Esophagus (tissue), 2 donors: ENCODE results near the gene MRPL53. TPM values are rescaled to one million over a fixed set of nuclear protein-coding genes. Genes with fewer than 3 reads are reported as not detected.

Experiments
- H3K27ac ChIP-seq, 2 donors: one replicate each; pipeline ENCODE4 v1.5.1; 2013; ENCODE audit warnings: low read depth in 2 of 2, mild to moderate bottlenecking in 2 of 2, inconsistent platforms in 1 of 2, low read length in 1 of 2, moderate library complexity in 1 of 2
- H3K27me3 ChIP-seq, 2 donors: one replicate each; pipeline ENCODE4 v1.6.1; 2013; ENCODE audit warnings: low read length in 2 of 2, control low read depth in 1 of 2, mild to moderate bottlenecking in 1 of 2; ENCODE audit not compliant: insufficient read depth in 2 of 2, control insufficient read depth in 1 of 2
- H3K36me3 ChIP-seq, 2 donors: one replicate each; pipeline ENCODE4 v1.6.1; 2013; ENCODE audit warnings: low read length in 1 of 2; ENCODE audit not compliant: control insufficient read depth in 2 of 2, insufficient read depth in 2 of 2
- H3K4me1 ChIP-seq, 2 donors: one replicate each; pipeline ENCODE4 v1.6.1; 2013; ENCODE audit warnings: low read length in 1 of 2; ENCODE audit not compliant: control insufficient read depth in 2 of 2, insufficient read depth in 2 of 2
- H3K4me3 ChIP-seq, 2 donors: one replicate each; pipeline ENCODE4 v1.5.1; 2013; ENCODE audit warnings: low read length in 2 of 2, mild to moderate bottlenecking in 2 of 2, low read depth in 1 of 2, moderate library complexity in 1 of 2
- H3K9me3 ChIP-seq, 2 donors: one replicate each; pipeline ENCODE4 v1.6.1; 2013; ENCODE audit warnings: mild to moderate bottlenecking in 2 of 2, low read depth in 1 of 2, low read length in 1 of 2, moderate library complexity in 1 of 2; ENCODE audit not compliant: control insufficient read depth in 2 of 2, insufficient read depth in 1 of 2
- WGBS, 2 donors: extraction: QIAGEN DNeasy Blood & Tissue Kit; methylation state at CpG; one replicate each; pipeline ENCODE4 v1.1.7; 2013; 5-methylcytosine and 5-hydroxymethylcytosine counted together
- polyA plus RNA-seq, 2 donors: library from polyadenylated mRNA; stranded (reverse); fragments of 200-250 nt; gene quantifications; one replicate each; pipeline ENCODE4 v1.2.3, GENCODE V29; 2013
- donor health status: healthy with polysubstance abuse.
- donor health status: Bipolar disorder and iron deficiency.

Gene MRPL53
- polyA plus RNA-seq, 2 donors, result 60.6 to 72.3 TPM

DNA sequence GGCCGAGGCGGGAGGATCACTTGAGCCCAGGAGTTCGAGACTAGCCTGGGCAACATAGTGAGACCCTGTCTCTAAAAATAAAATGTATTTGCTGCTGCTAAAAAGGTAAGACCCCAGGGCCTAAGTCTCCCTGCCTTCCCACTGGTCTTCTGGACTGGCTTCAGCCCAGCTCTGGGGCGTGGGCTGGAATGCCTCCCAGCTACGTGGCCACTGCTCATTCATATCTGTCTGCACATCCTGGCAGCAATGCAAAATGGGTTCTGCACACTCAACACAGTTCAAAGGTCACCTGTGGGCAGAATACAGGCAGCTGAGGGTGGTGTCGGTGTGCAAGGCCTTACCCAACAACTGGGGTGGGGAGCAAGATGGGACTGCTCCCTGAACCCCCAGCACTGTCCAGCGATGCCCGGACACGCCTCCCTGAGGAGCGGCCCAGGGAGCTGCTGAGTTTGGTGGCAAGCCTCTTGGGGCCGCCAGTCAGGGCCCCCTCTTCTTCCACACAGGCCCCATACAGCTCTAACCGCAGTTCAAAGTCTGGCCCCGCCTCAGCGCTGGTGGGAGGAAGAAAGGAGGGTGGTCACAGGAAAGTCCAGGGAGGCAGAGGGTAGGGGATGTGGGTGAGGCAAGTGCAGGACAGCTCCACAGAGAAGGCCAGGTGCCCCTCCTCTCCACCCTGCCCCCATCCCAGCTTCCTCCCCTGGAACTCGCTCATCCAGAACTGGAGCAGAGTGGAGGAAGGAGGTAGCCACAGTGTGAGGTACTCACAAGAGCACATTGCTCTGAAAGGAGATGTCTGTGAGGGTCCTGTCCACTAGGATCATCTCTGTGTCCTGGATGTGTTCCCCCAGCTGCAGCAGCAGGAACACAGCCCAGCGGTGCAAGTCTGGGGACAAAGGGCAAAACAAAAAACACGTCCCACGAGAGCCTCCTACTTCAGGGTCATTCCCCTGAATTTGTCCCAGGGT, 42.7 kb downstream of the MRPL53 start:
- Histone ChIP-seq H3K4me1 (no peaks in the 10 kb centered on the region), H3K27me3 (no peaks in the 10 kb centered on the region), H3K9me3 (no peaks in the 10 kb centered on the region), H3K36me3 (peaks cover 10 to 16% of the 10 kb centered on the region in 2 donors), H3K27ac (no peak overlapping the region), H3K4me3 (no peak overlapping the region)
- WGBS, 2 donors, result 76 to 88% methylated on average over 18 of the region's 18 CpGs

DNA sequence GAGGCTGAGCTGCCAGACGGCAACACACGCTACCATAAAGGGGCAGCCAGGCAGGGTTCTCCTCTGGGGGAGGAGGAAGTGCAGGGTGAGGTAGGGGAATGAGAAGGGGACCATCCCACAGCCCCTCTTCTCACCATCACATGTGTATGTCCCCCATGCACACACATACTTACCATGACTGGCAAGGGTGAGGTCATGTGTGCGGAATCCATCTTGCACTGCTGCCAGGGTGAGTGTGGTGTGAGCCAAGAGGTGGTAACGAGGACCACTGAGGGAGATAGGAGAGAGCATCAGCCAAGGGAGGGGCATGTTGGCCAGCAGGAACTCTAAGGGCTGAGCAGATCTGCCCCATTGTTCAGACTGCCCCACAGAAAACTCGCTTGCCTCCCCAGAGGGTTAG, 43.8 kb downstream of the MRPL53 start:
- no peak overlapping the region for H3K4me3 ChIP-seq
- H3K36me3 ChIP-seq, result peaks cover 10 to 16% of the 10 kb centered on the region in 2 donors
- 80 to 86% methylated on average over 5 of the region's 5 CpGs for WGBS, 2 donors

DNA sequence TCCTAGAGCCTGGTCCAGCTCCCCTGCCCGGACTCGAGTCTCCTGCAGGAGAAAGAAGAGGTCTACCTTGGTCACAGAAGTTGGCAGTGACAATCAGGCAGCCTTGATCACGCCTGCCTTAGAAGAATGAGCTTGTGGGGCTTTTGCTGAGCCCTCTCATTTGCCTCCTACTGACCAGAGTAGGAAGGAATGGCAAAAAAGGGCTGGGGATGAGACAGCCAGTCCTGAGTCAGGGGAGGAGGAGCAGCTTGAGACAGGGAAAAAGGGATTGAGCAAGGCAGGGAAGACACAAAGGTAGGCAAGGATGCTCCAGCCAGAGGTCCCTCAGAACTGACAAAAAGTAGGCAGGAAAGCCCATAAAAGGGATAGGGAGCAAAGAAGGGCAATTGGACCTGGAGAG, 44.9 kb downstream of the MRPL53 start:
- peaks cover 10 to 16% of the 10 kb centered on the region in 2 donors for H3K36me3 ChIP-seq
- no peak overlapping the region for H3K4me3 ChIP-seq
- WGBS, 2 donors, result 78 to 82% methylated on average over 3 of the region's 3 CpGs
- no peaks in the 10 kb centered on the region for H3K4me1 ChIP-seq
- H3K9me3 ChIP-seq, result no peaks in the 10 kb centered on the region
- H3K27me3 ChIP-seq, result no peaks in the 10 kb centered on the region
- no peak overlapping the region for H3K27ac ChIP-seq

More for the DNA sequence above, 43.8 kb downstream of the MRPL53 start:
- Histone ChIP-seq H3K9me3 (no peaks in the 10 kb centered on the region), H3K27ac (no peak overlapping the region), H3K27me3 (no peaks in the 10 kb centered on the region), H3K4me1 (no peaks in the 10 kb centered on the region)

DNA sequence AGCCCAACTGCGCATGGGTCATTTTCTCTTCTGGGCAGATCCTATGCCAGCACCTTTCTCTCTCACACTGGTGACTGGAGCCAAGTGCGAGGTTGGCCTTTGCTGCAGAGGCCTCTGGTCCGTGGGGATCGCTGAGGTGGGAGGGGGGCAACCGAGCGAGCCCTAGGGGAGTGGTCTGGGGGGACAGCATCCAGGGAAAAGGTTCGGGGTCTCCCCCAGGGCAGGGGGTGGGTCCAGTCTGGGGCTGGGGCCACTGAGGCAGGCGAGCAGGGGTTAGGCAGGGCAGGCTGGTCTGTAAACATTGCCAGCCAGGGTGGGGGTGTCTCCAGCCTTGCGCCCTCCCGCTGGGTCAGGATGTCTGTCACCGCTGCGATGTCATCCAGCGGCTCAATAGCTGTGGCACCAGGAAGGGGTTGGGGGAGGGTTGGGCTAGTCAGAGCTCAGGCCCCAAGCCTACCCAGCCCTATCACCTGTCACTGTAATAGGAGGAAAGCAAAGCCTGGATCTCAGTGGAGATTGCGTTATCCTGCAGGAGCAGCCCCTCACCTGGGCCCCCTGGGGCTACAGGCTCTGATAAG, 46.2 kb downstream of the MRPL53 start:
- peaks cover 7 to 13% of the 10 kb centered on the region in 2 donors for H3K36me3 ChIP-seq
- no peaks in the 10 kb centered on the region for H3K9me3 ChIP-seq
- 81 to 84% methylated on average over 14 of the region's 14 CpGs for WGBS, 2 donors
- H3K27me3 ChIP-seq, result no peaks in the 10 kb centered on the region
- H3K27ac ChIP-seq, result no peak overlapping the region
- H3K4me3 ChIP-seq, result no peak overlapping the region
- peaks cover 0 to 8% of the 10 kb centered on the region in 2 donors for H3K4me1 ChIP-seq

DNA sequence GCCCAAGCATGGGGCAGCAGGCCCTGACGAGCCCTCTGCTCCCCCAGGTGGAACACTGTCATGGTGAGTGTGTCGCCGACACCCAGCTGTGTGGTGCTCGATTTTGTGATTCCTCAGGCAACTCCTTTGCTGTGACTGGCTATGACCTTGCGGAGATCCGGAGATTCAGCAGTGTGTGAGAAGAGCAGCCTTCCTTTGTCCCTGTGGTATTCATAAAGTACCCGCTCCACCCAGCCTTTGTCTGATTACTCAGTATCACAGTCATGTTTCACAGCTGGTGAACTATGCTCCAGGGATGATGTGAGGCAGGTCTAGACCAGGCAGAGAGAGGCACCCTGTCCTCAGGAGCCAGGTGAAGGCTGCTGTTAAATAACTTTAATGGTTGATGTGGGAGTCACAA, 47.0 kb downstream of the MRPL53 start:
- Histone ChIP-seq H3K4me1 (peaks cover 0 to 8% of the 10 kb centered on the region in 2 donors), H3K27me3 (no peaks in the 10 kb centered on the region), H3K9me3 (no peaks in the 10 kb centered on the region), H3K36me3 (peaks cover 7 to 13% of the 10 kb centered on the region in 2 donors), H3K27ac (peak overlapping the region in 1 of 2 donors; percentile 3), H3K4me3 (no peak overlapping the region)
- 55 to 74% methylated on average over 7 of the region's 7 CpGs for WGBS, 2 donors

DNA sequence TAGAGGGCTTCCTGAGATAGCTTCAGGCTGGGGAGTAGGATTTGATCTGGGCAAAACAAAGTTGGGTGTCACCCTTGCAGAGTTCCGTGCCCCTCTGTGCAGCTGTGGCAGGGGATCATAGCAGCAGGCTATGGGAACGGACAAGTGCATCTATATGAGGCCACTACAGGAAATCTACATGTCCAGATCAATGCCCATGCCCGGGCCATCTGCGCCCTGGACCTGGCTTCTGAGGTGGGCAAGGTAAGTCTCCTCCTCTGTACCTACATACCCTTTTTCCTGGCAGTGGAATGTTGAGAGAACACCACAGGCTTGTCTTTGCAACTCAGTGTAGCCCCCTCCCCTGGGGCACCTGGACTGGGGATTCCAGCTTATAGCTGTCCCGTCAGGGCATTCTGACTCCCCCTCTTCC, 47.5 kb downstream of the MRPL53 start:
- H3K9me3 ChIP-seq, result no peaks in the 10 kb centered on the region
- 76 to 77% methylated on average over 5 of the region's 5 CpGs for WGBS, 2 donors
- H3K4me1 ChIP-seq, result peaks cover 0 to 8% of the 10 kb centered on the region in 2 donors
- H3K4me3 ChIP-seq, result no peak overlapping the region
- H3K36me3 ChIP-seq, result peaks cover 7 to 13% of the 10 kb centered on the region in 2 donors
- no peaks in the 10 kb centered on the region for H3K27me3 ChIP-seq
- H3K27ac ChIP-seq, result peak overlapping the region in 1 of 2 donors; percentile 3

DNA sequence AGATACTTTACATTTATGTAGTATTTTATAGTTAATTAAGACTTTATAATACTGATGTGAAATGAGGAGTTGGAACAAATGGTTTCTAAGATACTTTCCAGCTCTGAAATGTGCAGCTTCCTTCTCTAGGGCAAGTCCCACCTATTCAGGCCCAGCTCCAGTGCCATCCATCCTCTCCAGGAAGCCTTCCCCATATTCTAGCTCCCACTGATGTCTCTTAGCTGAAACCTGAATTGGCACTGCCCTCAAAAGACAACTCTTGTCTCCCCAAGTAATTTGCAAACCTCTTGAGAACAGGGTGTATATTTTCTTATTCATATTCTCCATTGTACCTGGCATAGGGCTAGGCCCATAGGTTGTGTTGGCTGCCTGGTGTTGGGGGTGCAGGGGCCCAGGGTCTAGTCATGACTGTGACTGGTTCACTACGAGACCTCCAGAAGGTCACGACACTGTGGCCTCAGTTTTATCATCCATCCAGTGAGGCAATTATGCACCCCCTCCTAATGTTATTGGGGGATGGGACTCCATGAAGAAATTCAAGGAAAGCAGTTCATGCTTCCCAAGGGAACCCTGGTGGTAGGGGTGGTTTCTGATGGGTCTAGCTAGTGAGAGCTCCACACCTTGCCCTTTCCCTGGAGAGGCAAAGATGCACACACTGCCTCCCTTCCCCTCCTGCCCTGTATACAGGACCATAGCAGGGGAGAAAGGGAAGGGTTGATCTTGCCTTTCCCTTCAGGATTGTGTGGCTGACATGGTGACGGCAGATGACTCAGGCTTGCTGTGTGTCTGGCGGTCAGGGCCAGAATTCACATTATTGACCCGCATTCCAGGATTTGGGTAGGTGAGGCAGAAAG, 48.1 kb downstream of the MRPL53 start:
- no peak overlapping the region for H3K4me3 ChIP-seq
- H3K36me3 ChIP-seq, result peaks cover 7 to 10% of the 10 kb centered on the region in 2 donors
- H3K9me3 ChIP-seq, result no peaks in the 10 kb centered on the region
- 82 to 83% methylated on average over 5 of the region's 5 CpGs for WGBS, 2 donors
- H3K27ac ChIP-seq, result no peak overlapping the region
- no peaks in the 10 kb centered on the region for H3K27me3 ChIP-seq
- peaks cover 0 to 8% of the 10 kb centered on the region in 2 donors for H3K4me1 ChIP-seq

DNA sequence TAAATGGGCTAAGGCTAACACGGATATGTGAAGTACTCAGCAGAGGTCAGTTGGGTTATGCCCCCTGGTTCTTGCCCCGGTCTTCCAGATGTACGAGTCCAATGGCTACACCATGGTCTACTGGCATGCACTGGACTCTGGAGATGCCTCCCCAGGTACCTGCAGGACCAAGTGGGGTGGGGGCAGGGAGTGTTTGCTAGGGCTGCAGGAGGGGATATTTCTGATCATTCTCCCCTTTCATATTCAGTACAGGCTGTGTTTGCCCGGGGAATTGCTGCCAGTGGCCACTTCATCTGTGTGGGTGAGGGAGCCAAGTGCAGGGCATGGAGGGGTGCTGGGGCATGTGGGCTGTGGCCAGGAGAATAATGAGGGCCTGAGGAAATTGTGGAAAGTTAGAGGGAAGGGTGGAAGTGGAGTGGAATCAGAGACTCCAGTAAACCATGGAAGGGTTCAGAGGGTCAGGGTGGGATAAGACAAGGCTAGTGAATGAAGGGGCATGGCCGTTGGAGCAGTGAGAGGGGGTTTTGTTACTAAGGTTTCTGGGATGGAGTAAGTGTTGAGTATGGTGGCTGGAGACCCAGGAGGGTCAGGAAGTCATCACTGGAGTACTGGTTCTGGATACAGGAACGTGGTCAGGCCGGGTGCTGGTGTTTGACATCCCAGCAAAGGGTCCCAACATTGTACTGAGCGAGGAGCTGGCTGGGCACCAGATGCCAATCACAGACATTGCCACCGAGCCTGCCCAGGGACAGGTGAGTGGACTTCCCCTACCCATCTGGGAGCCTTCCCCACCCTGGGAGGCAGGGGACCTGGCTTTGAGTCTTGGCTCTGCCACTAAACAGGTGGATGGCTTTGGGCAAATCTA, 49.0 kb downstream of the MRPL53 start:
- H3K4me3 ChIP-seq, result no peak overlapping the region
- no peak overlapping the region for H3K27ac ChIP-seq
- no peaks in the 10 kb centered on the region for H3K9me3 ChIP-seq
- H3K36me3 ChIP-seq, result peaks cover 2 to 5% of the 10 kb centered on the region in 2 donors
- H3K4me1 ChIP-seq, result peaks cover 0 to 8% of the 10 kb centered on the region in 2 donors
- WGBS, 2 donors, result 76% methylated on average over 9 of the region's 9 CpGs
- H3K27me3 ChIP-seq, result no peaks in the 10 kb centered on the region
